Hepatocyte (in vitro differentiated cells): ENCODE results near the gene KIF6. TPM values are rescaled to one million over a fixed set of nuclear protein-coding genes. Genes with fewer than 3 reads are reported as not detected.
A peak's percentile ranks its signal among the peaks of the same experiment; 100 is the strongest.

ENCODE experiments used
- DNase-seq: peaks from one replicate; pipeline ENCODE4 v3.0.0-alpha.2; 2016; ENCODE audit warnings: low spot score
- H2AFZ ChIP-seq: fragments of 200-600 bp; sonication (generic); 2 replicates; pipeline ENCODE4 v1.6.0; 2016; ENCODE audit warnings: antibody characterized with exemption, mild to moderate bottlenecking
- H3K27ac ChIP-seq: fragments of 200-600 bp; sonication (generic); 2 replicates; pipeline ENCODE4 v1.5.1; 2016; ENCODE audit warnings: mild to moderate bottlenecking
- H3K27me3 ChIP-seq: fragments of 200-600 bp; sonication (generic); 2 replicates; pipeline ENCODE4 v1.6.1; 2016
- H3K36me3 ChIP-seq: fragments of 200-600 bp; sonication (generic); replicated peaks from 2 replicates; pipeline ENCODE4 v1.5.1; 2016; ENCODE audit warnings: low read depth; ENCODE audit not compliant: insufficient read depth
- H3K4me1 ChIP-seq: fragments of 200-600 bp; sonication (generic); 2 replicates; pipeline ENCODE4 v1.5.1; 2016; ENCODE audit warnings: mild to moderate bottlenecking, moderate library complexity; ENCODE audit not compliant: insufficient read depth
- H3K4me2 ChIP-seq: fragments of 200-600 bp; sonication (generic); 2 replicates; pipeline ENCODE4 v1.6.0; 2016
- H3K4me3 ChIP-seq: fragments of 200-600 bp; sonication (generic); 2 replicates; pipeline ENCODE4 v1.5.1; 2016; ENCODE audit warnings: mild to moderate bottlenecking
- H3K79me2 ChIP-seq: fragments of 200-600 bp; sonication (generic); 2 replicates; pipeline ENCODE4 v1.6.0; 2017; ENCODE audit warnings: mild to moderate bottlenecking
- H3K9me2 ChIP-seq: fragments of 200-600 bp; sonication (generic); replicated peaks from 2 replicates; pipeline ENCODE4 v1.6.0; 2017; ENCODE audit warnings: mild to moderate bottlenecking; ENCODE audit not compliant: insufficient read depth
- H3K9me3 ChIP-seq: fragments of 200-600 bp; sonication (generic); 2 replicates; pipeline ENCODE4 v1.5.1; 2016; ENCODE audit warnings: low read depth, mild to moderate bottlenecking
- H4K20me1 ChIP-seq: fragments of 200-600 bp; sonication (generic); 2 replicates; pipeline ENCODE4 v1.6.0; 2016; ENCODE audit warnings: mild to moderate bottlenecking; ENCODE audit not compliant: insufficient read depth, poor library complexity, severe bottlenecking
- EZH2 ChIP-seq: fragments of 200-600 bp; sonication (generic); IDR thresholded peaks from 2 replicates; pipeline ENCODE4 v1.6.1; 2016; ENCODE audit warnings: antibody characterized with exemption, mild to moderate bottlenecking, borderline replicate concordance
- EZH2phosphoT487 ChIP-seq: fragments of 200-600 bp; sonication (generic); IDR thresholded peaks from one replicate; pipeline ENCODE4 v1.6.1; 2018; ENCODE audit warnings: antibody characterized with exemption, mild to moderate bottlenecking, low read depth, moderate library complexity; ENCODE audit not compliant: unreplicated experiment, severe bottlenecking
- WGBS: methylation state at CpG from one replicate; pipeline ENCODE4 v1.1.6; 2016; ENCODE audit warnings: low lambda C conversion rate; ENCODE audit errors: missing lambda C conversion rate; 5-methylcytosine and 5-hydroxymethylcytosine counted together
- polyA plus RNA-seq: library from polyadenylated mRNA; unstranded; fragments of >200 nt; fragmentation: Nextera tagmentation; extraction: Ambion mirVana; gene quantifications from 2 replicates; pipeline ENCODE4 v1.2.1, GENCODE V29; 2016
- total RNA-seq: library from RNA; depleted of rRNA; stranded (reverse); fragments of >200 nt; gene quantifications from 2 replicates; pipeline ENCODE4 v1.2.3, GENCODE V29; 2014
- TF ChIP-seq, protein P1 (sequence below): fragments of 200-600 bp; sonication (generic); IDR thresholded peaks from 2 replicates; pipeline ENCODE4 v1.5.1; 2016; ENCODE audit warnings: antibody characterized with exemption, mild to moderate bottlenecking; ENCODE audit not compliant: poor library complexity

Gene KIF6
- total and polyA plus RNA-seq, 2 experiments from 2014 or later: 0.87 to 2.3 TPM

GRCh38 chr6:39296745-39297640 lies 428.2 kb downstream of the KIF6 start:
- no peak for DNase-seq
- H3K79me2 ChIP-seq: no peaks in the 10 kb centered on the region
- TF ChIP-seq, protein P1, sequence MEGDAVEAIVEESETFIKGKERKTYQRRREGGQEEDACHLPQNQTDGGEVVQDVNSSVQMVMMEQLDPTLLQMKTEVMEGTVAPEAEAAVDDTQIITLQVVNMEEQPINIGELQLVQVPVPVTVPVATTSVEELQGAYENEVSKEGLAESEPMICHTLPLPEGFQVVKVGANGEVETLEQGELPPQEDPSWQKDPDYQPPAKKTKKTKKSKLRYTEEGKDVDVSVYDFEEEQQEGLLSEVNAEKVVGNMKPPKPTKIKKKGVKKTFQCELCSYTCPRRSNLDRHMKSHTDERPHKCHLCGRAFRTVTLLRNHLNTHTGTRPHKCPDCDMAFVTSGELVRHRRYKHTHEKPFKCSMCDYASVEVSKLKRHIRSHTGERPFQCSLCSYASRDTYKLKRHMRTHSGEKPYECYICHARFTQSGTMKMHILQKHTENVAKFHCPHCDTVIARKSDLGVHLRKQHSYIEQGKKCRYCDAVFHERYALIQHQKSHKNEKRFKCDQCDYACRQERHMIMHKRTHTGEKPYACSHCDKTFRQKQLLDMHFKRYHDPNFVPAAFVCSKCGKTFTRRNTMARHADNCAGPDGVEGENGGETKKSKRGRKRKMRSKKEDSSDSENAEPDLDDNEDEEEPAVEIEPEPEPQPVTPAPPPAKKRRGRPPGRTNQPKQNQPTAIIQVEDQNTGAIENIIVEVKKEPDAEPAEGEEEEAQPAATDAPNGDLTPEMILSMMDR: no peak
- TF ChIP-seq EZH2 (no peak), EZH2phosphoT487 (no peak)
- peaks cover 2% of the 10 kb centered on the region for H3K27me3 ChIP-seq
- no peak overlapping the region for H2AFZ ChIP-seq
- H3K9me2 ChIP-seq: no peaks in the 10 kb centered on the region
- H3K4me1 ChIP-seq: no peaks in the 10 kb centered on the region
- H3K4me2 ChIP-seq: no peak overlapping the region
- H4K20me1 ChIP-seq: no peaks in the 10 kb centered on the region
- H3K9me3 ChIP-seq: no peaks in the 10 kb centered on the region
- H3K4me3 ChIP-seq: no peak overlapping the region
- H3K27ac ChIP-seq: no peak overlapping the region
- 84% methylated on average over 18 of the region's 18 CpGs for WGBS
- H3K36me3 ChIP-seq: no peaks in the 10 kb centered on the region

- Histone ChIP-seq H4K20me1 (no peaks in the 10 kb centered on the region), H3K27ac (no peak overlapping the region), H3K4me1 (no peaks in the 10 kb centered on the region), H3K4me3 (no peak overlapping the region), H3K4me2 (no peak overlapping the region), H3K36me3 (no peaks in the 10 kb centered on the region), H3K9me2 (no peaks in the 10 kb centered on the region), H3K27me3 (peaks cover 2% of the 10 kb centered on the region), H3K79me2 (no peaks in the 10 kb centered on the region), H2AFZ (no peak overlapping the region), H3K9me3 (no peaks in the 10 kb centered on the region)
- DNase-seq: peak; percentile 32
- WGBS: 69% methylated on average over 5 of the region's 5 CpGs
- TF ChIP-seq EZH2 (no peak), EZH2phosphoT487 (no peak)
- TF ChIP-seq, protein P1: no peak
Observed at GRCh38 chr6:39295611-39296011, 429.6 kb downstream of the KIF6 start.

DNA sequence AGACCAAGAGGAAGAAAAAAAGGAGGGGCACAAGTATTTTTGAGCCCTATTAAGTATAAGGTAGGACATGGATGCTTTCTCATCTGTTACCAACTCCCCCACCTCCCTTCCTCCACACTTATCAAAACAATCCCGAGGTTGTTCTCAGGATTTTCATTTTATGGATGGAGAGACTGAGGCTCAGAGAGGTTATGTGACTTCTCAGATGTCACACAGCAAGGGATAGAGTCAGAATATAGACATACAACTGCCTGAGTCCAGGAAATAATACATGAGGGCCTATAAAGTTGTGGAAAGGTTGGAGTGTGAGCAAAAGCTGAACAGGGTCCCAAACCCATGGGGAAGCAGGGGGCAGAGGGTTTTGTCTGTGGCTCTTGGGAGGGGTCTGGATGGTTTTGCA lies 430.3 kb downstream of the KIF6 start:
- H3K36me3 ChIP-seq: no peaks in the 10 kb centered on the region
- H3K4me3 ChIP-seq: no peak overlapping the region
- no peaks in the 10 kb centered on the region for H3K9me3 ChIP-seq
- TF ChIP-seq, protein P1: no peak
- TF ChIP-seq EZH2phosphoT487 (no peak), EZH2 (no peak)
- H3K27ac ChIP-seq: no peak overlapping the region
- H3K4me1 ChIP-seq: no peaks in the 10 kb centered on the region
- no peak overlapping the region for H3K4me2 ChIP-seq
- H2AFZ ChIP-seq: no peak overlapping the region
- no peaks in the 10 kb centered on the region for H4K20me1 ChIP-seq
- WGBS: 77% methylated on average over 1 of the region's 1 CpG
- H3K79me2 ChIP-seq: no peaks in the 10 kb centered on the region
- DNase-seq: no peak
- H3K27me3 ChIP-seq: peaks cover 2% of the 10 kb centered on the region
- no peaks in the 10 kb centered on the region for H3K9me2 ChIP-seq
